Breast epithelium (tissue), 3 donors: ENCODE results near the gene MAPKAPK2.

ENCODE experiments used
- POLR2AphosphoS5 ChIP-seq, 3 donors: sonication (generic); formaldehyde crosslinking; IDR thresholded peaks; one replicate each; pipeline ENCODE4 v1.6.1; 2017; ENCODE audit warnings: antibody characterized with exemption in 3 of 3
- TF ChIP-seq, protein P1 (sequence below), 3 donors: fragments of 450-650 bp; IDR thresholded peaks; one replicate each; pipeline ENCODE4 v1.5.1; 2016 to 2017; ENCODE audit warnings: antibody characterized with exemption in 3 of 3, mild to moderate bottlenecking in 3 of 3, moderate library complexity in 3 of 3

- TF ChIP-seq, protein P1, sequence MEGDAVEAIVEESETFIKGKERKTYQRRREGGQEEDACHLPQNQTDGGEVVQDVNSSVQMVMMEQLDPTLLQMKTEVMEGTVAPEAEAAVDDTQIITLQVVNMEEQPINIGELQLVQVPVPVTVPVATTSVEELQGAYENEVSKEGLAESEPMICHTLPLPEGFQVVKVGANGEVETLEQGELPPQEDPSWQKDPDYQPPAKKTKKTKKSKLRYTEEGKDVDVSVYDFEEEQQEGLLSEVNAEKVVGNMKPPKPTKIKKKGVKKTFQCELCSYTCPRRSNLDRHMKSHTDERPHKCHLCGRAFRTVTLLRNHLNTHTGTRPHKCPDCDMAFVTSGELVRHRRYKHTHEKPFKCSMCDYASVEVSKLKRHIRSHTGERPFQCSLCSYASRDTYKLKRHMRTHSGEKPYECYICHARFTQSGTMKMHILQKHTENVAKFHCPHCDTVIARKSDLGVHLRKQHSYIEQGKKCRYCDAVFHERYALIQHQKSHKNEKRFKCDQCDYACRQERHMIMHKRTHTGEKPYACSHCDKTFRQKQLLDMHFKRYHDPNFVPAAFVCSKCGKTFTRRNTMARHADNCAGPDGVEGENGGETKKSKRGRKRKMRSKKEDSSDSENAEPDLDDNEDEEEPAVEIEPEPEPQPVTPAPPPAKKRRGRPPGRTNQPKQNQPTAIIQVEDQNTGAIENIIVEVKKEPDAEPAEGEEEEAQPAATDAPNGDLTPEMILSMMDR (IDR thresholded peaks at IDR 0.05), result no peak
- no peak for TF ChIP-seq POLR2AphosphoS5 (IDR thresholded peaks at IDR 0.05)
These were observed 12.3 kb downstream of the MAPKAPK2 start for GRCh38 chr1:206696812-206697585.
